HL-60 (cell line): ENCODE data around the gene PRPF18.

ENCODE experiments used
- CTCF ChIP-seq: IDR thresholded peaks from one replicate; pipeline ENCODE4 v1.5.1; 2011; ENCODE audit warnings: low read length, control low read depth, inconsistent platforms; ENCODE audit not compliant: insufficient read depth
- GABPA ChIP-seq: IDR thresholded peaks from 2 replicates; pipeline ENCODE4 v1.6.1; 2012; ENCODE audit warnings: low read depth
- POLR2AphosphoS5 ChIP-seq: IDR thresholded peaks from 2 replicates; pipeline ENCODE4 v1.6.1; 2012; ENCODE audit warnings: low read depth
- SPI1 ChIP-seq: IDR thresholded peaks from 2 replicates; pipeline ENCODE4 v1.6.1; 2012; ENCODE audit warnings: low read depth, mild to moderate bottlenecking, borderline replicate concordance

- TF ChIP-seq CTCF (no peak), POLR2AphosphoS5 (no peak), GABPA (no peak), SPI1 (no peak)
Measured at GRCh38 chr10:13657101-13657680, 70.4 kb downstream of the PRPF18 start.
